Thymus (tissue), 11 donors: ENCODE results near the gene ASPG. TPM values are rescaled to one million over a fixed set of nuclear protein-coding genes. Genes with fewer than 3 reads are reported as not detected.

Experiments used
- DNase-seq, 9 donors: peaks; one replicate each; pipeline ENCODE4 v3.0.0-alpha.2; 2013; ENCODE audit warnings: low spot score in 9 of 9, low read depth in 6 of 9, missing footprints in 1 of 9
- H3K27ac ChIP-seq, 2 donors: one replicate each; pipeline ENCODE4 v1.5.1; 2013; ENCODE audit warnings: control low read depth in 1 of 2, low read depth in 1 of 2, low read length in 1 of 2, mild to moderate bottlenecking in 1 of 2, moderate library complexity in 1 of 2
- H3K27me3 ChIP-seq, 2 donors: one replicate each; pipeline ENCODE4 v1.5.1; 2013; ENCODE audit warnings: low read length in 1 of 2; ENCODE audit not compliant: control insufficient read depth in 2 of 2, insufficient read depth in 1 of 2
- H3K36me3 ChIP-seq, 2 donors: one replicate each; pipeline ENCODE4 v1.5.1; 2013; ENCODE audit warnings: low read length in 1 of 2, mild to moderate bottlenecking in 1 of 2, moderate library complexity in 1 of 2; ENCODE audit not compliant: control insufficient read depth in 2 of 2, insufficient read depth in 2 of 2
- H3K4me1 ChIP-seq, 2 donors: one replicate each; pipeline ENCODE4 v1.5.1; 2013; ENCODE audit warnings: low read length in 2 of 2; ENCODE audit not compliant: control insufficient read depth in 2 of 2, insufficient read depth in 2 of 2
- H3K4me3 ChIP-seq, 2 donors: one replicate each; pipeline ENCODE4 v1.5.1; 2013; ENCODE audit warnings: low read length in 2 of 2, control low read depth in 1 of 2, mild to moderate bottlenecking in 1 of 2
- H3K9me3 ChIP-seq, 2 donors: one replicate each; pipeline ENCODE4 v1.5.1; 2013; ENCODE audit warnings: low read length in 1 of 2, mild to moderate bottlenecking in 1 of 2; ENCODE audit not compliant: control insufficient read depth in 2 of 2, insufficient read depth in 1 of 2
- WGBS: extraction: QIAGEN DNeasy Blood & Tissue Kit; methylation state at CpG from one replicate; pipeline ENCODE4 v1.1.7; 2013; 5-methylcytosine and 5-hydroxymethylcytosine counted together
- polyA plus RNA-seq: library from polyadenylated mRNA; stranded (reverse); fragments of 200-250 nt; gene quantifications from one replicate; pipeline ENCODE4 v1.2.3, GENCODE V29; 2013
- total RNA-seq: library from RNA; stranded (reverse); fragments of 120-200 nt; gene quantifications from one replicate; pipeline ENCODE4 v1.2.4, GENCODE V29; 2013
- donor health status: healthy.

ASPG gene
- total and polyA plus RNA-seq, 2 donors: 0.24 to 5.5 TPM

- DNase-seq: no peak
- H3K4me3 ChIP-seq: no peak overlapping the region
- 91% methylated on average over 7 of the region's 7 CpGs for WGBS
- no peaks in the 10 kb centered on the region for H3K4me1 ChIP-seq
- no peaks in the 10 kb centered on the region for H3K36me3 ChIP-seq
- peaks cover 0 to 4% of the 10 kb centered on the region in 2 donors for H3K9me3 ChIP-seq
- no peak overlapping the region for H3K27ac ChIP-seq
- H3K27me3 ChIP-seq: no peaks in the 10 kb centered on the region
Measured at GRCh38 chr14:104069541-104069940, 16.0 kb upstream of the ASPG start.

- Histone ChIP-seq H3K4me3 (no peak overlapping the region), H3K27ac (no peak overlapping the region), H3K4me1 (no peaks in the 10 kb centered on the region), H3K36me3 (no peaks in the 10 kb centered on the region), H3K27me3 (no peaks in the 10 kb centered on the region), H3K9me3 (no peaks in the 10 kb centered on the region)
- WGBS: 56% methylated on average over 3 of the region's 3 CpGs
- DNase-seq: no peak
Measured at GRCh38 chr14:104072586-104072985, 12.9 kb upstream of the ASPG start.

- 83% methylated on average over 4 of the region's 4 CpGs for WGBS
- Histone ChIP-seq H3K36me3 (no peaks in the 10 kb centered on the region), H3K27ac (no peak overlapping the region), H3K27me3 (no peaks in the 10 kb centered on the region), H3K9me3 (no peaks in the 10 kb centered on the region), H3K4me3 (no peak overlapping the region), H3K4me1 (no peaks in the 10 kb centered on the region)
- no peak for DNase-seq
Measured at GRCh38 chr14:104073764-104074163, 11.7 kb upstream of the ASPG start.

GRCh38 chr14:104075530-104076151, 9.9 kb upstream of the ASPG start:
- H3K27me3 ChIP-seq: no peaks in the 10 kb centered on the region
- no peak overlapping the region for H3K4me3 ChIP-seq
- H3K27ac ChIP-seq: no peak overlapping the region
- no peaks in the 10 kb centered on the region for H3K9me3 ChIP-seq
- DNase-seq: no peak
- WGBS: 35% methylated on average over 6 of the region's 6 CpGs
- no peaks in the 10 kb centered on the region for H3K36me3 ChIP-seq
- no peaks in the 10 kb centered on the region for H3K4me1 ChIP-seq

GRCh38 chr14:104076743-104077142, 8.8 kb upstream of the ASPG start:
- WGBS: 84% methylated on average over 5 of the region's 5 CpGs
- Histone ChIP-seq H3K27me3 (no peaks in the 10 kb centered on the region), H3K36me3 (no peaks in the 10 kb centered on the region), H3K4me3 (no peak overlapping the region), H3K4me1 (no peaks in the 10 kb centered on the region), H3K27ac (no peak overlapping the region), H3K9me3 (no peaks in the 10 kb centered on the region)
- no peak for DNase-seq

- H3K9me3 ChIP-seq: no peaks in the 10 kb centered on the region
- peak; percentile 40 to 87 (median 71) for DNase-seq
- WGBS: 1% methylated on average over 7 of the region's 7 CpGs
Measured at GRCh38 chr14:104078031-104078455, 7.5 kb upstream of the ASPG start.

GRCh38 chr14:104080376-104081260, 4.9 kb upstream of the ASPG start:
- no peak overlapping the region for H3K27ac ChIP-seq
- no peaks in the 10 kb centered on the region for H3K4me1 ChIP-seq
- no peaks in the 10 kb centered on the region for H3K9me3 ChIP-seq
- no peak overlapping the region for H3K4me3 ChIP-seq
- H3K36me3 ChIP-seq: no peaks in the 10 kb centered on the region
- DNase-seq: no peak
- 97% methylated on average over 23 of the region's 23 CpGs for WGBS
- H3K27me3 ChIP-seq: peaks cover 2 to 25% of the 10 kb centered on the region in 2 donors

More at GRCh38 chr14:104078031-104078455, 7.5 kb upstream of the ASPG start:
- H3K27ac ChIP-seq: no peak overlapping the region
- no peaks in the 10 kb centered on the region for H3K36me3 ChIP-seq
- H3K4me1 ChIP-seq: no peaks in the 10 kb centered on the region
- H3K4me3 ChIP-seq: no peak overlapping the region
- peaks cover 0 to 9% of the 10 kb centered on the region in 2 donors for H3K27me3 ChIP-seq

GRCh38 chr14:104081261-104081835, 4.2 kb upstream of the ASPG start:
- Histone ChIP-seq H3K36me3 (no peaks in the 10 kb centered on the region), H3K27me3 (peaks cover 3 to 32% of the 10 kb centered on the region in 2 donors), H3K27ac (no peak overlapping the region), H3K4me1 (no peaks in the 10 kb centered on the region), H3K4me3 (no peak overlapping the region), H3K9me3 (no peaks in the 10 kb centered on the region)
- no peak for DNase-seq
- whole genome bisulfite sequencing: 95% methylated on average over 17 of the region's 17 CpGs

- Histone ChIP-seq H3K4me1 (no peaks in the 10 kb centered on the region), H3K4me3 (no peak overlapping the region), H3K9me3 (no peaks in the 10 kb centered on the region), H3K27me3 (peaks cover 3 to 39% of the 10 kb centered on the region in 2 donors), H3K27ac (no peak overlapping the region), H3K36me3 (no peaks in the 10 kb centered on the region)
- WGBS: 94% methylated on average over 15 of the region's 15 CpGs
- no peak for DNase-seq
Measured at GRCh38 chr14:104081951-104082464, 3.5 kb upstream of the ASPG start.
